MCF 10A (cell line): ENCODE measurements around the gene ACSL4. TPM values are rescaled to one million over a fixed set of nuclear protein-coding genes. Genes with fewer than 3 reads are reported as not detected.

Experiments used
- BruUV-seq: library from RNA; stranded (reverse); fragments of 400-500 nt; replicated peaks from 2 replicates; lab custom pipeline; 2021; lab: Mats Ljungman, UMichigan
- CTCF ChIA-PET: fragments of 300-600 bp; sonication (Branson Sonifier 250); formaldehyde crosslinking; extraction: SDS; loops from one replicate; lab custom pipeline; 2021; ENCODE audit warnings: antibody characterized with exemption, inconsistent platforms; lab: Yijun Ruan, JAX
- POLR2A ChIA-PET: fragments of 300-600, 350-650 bp; sonication (Branson Sonifier 250); formaldehyde crosslinking; extraction: SDS; loops from one replicate; lab custom pipeline; 2020; ENCODE audit warnings: antibody characterized with exemption, inconsistent platforms; lab: Yijun Ruan, JAX
- DNase-seq: peaks from one replicate; pipeline ENCODE4 v3.0.0-alpha.2; 2018; ENCODE audit not compliant: unreplicated experiment
- H3K27ac Mint-ChIP-seq: one replicate; pipeline ENCODE4 v1.8.0; 2022; ENCODE audit warnings: mild to moderate bottlenecking, low read depth, mixed read lengths; ENCODE audit not compliant: unreplicated experiment
- H3K27me3 Mint-ChIP-seq: one replicate; pipeline ENCODE4 v1.8.0; 2022; ENCODE audit warnings: mixed read lengths; ENCODE audit not compliant: insufficient read depth, unreplicated experiment
- H3K36me3 Mint-ChIP-seq: one replicate; pipeline ENCODE4 v1.8.0; 2022; ENCODE audit warnings: mild to moderate bottlenecking, moderate library complexity, mixed read lengths; ENCODE audit not compliant: insufficient read depth, unreplicated experiment
- H3K4me1 Mint-ChIP-seq: one replicate; pipeline ENCODE4 v1.8.0; 2022; ENCODE audit warnings: mixed read lengths; ENCODE audit not compliant: insufficient read depth, unreplicated experiment
- H3K4me3 Mint-ChIP-seq: one replicate; pipeline ENCODE4 v1.8.0; 2022; ENCODE audit warnings: mild to moderate bottlenecking, moderate library complexity, mixed read lengths; ENCODE audit not compliant: unreplicated experiment
- H3K9me3 Mint-ChIP-seq: one replicate; pipeline ENCODE4 v1.8.0; 2022; ENCODE audit warnings: mixed read lengths; ENCODE audit not compliant: unreplicated experiment
- CTCF ChIP-seq: fragments of 200-600 bp; IDR thresholded peaks from one replicate; pipeline ENCODE4 v1.8.0; 2022; ENCODE audit warnings: antibody characterized with exemption, mild to moderate bottlenecking; ENCODE audit not compliant: unreplicated experiment
- intact Hi-C: fragments of 100-400 bp; cut with micrococcal nuclease; formaldehyde crosslinking; loops from 2 replicates; pipeline ENCODE4 v1.14.1; 2022
- total RNA-seq: library from RNA; stranded (reverse); gene quantifications from 2 replicates; pipeline ENCODE4 v1.2.3, GENCODE V29; 2022

Gene ACSL4
- total RNA-seq, 1 experiment from 2014 or later: 70.1 TPM

DNA sequence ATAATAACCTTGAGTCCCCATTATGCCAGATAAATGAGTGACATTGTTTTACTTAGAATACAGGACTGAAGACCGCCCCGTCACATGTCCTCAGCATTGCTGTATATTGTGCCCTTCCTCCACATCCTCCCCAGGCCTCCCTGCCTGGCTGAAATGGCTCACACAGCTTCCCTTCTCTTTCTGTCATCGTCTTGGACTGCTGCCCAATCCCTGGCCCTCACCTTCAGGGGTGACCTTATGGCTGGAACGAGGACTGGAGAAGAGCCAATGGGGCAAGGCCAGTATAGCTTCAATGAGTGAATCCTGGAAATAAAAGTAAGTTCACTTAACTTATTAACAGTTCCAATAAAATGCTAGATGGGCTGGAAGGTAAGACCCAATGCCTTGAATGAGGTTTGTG lies 110.8 kb downstream of the ACSL4 start:
- no peak for DNase-seq
- BruUV-seq: no TSS peak
- CTCF ChIA-PET: interaction anchor here (0.8 to 1.1 kb wide), 2 partner anchors 10 to 12 kb away, joined by 3 read pairs; no protein-coding TSS in a partner anchor

GRCh38 chrX:109619771-109620170 lies 113.3 kb downstream of the ACSL4 start:
- Mint-ChIP-seq H3K4me1 (no peaks in the 10 kb centered on the region), H3K4me3 (no peak overlapping the region), H3K27me3 (peaks cover 27% of the 10 kb centered on the region), H3K27ac (no peak overlapping the region), H3K36me3 (peaks cover 6% of the 10 kb centered on the region), H3K9me3 (no peaks in the 10 kb centered on the region)
- CTCF ChIA-PET: interaction anchor here (0.6 kb wide), 1 partner anchor 134 kb away, joined by 3 read pairs; no protein-coding TSS in a partner anchor
- DNase-seq: no peak
- BruUV-seq: no TSS peak
- intact Hi-C loops: no loop called here
- TF ChIP-seq CTCF: no peak
- POLR2A ChIA-PET: no interaction called here

More for the DNA sequence above, 110.8 kb downstream of the ACSL4 start:
- POLR2A ChIA-PET: no interaction called here
- intact Hi-C loops: no loop called here
- no peaks in the 10 kb centered on the region for H3K4me1 Mint-ChIP-seq
- H3K4me3 Mint-ChIP-seq: no peak overlapping the region
- H3K27me3 Mint-ChIP-seq: peaks cover 30% of the 10 kb centered on the region
- no peaks in the 10 kb centered on the region for H3K9me3 Mint-ChIP-seq
- peaks cover 6% of the 10 kb centered on the region for H3K36me3 Mint-ChIP-seq
- H3K27ac Mint-ChIP-seq: no peak overlapping the region
- no peak for TF ChIP-seq CTCF

DNA sequence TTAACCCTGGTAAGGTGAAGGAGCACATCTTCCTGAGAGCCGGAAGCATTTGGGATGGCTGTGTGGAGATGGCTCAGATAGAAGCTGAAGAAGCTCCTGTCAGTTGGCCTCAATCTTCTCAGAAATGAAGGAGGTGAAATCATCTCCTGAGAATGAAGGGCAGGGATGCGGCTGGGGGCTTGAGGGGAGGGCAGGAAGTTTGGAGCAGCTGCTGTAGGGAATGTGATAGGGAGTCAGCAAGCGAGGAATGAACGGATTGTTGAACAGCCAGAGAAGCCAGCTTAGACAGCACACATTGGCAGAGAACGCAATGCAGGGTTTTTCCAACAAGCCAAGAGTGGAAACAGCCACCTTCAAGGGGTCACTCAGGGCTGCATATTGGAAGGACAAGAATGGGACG lies 118.1 kb downstream of the ACSL4 start:
- Mint-ChIP-seq H3K36me3 (no peaks in the 10 kb centered on the region), H3K9me3 (no peaks in the 10 kb centered on the region), H3K4me1 (no peaks in the 10 kb centered on the region), H3K4me3 (no peak overlapping the region), H3K27ac (no peak overlapping the region), H3K27me3 (peaks cover 16% of the 10 kb centered on the region)
- POLR2A ChIA-PET: no interaction called here
- intact Hi-C loops: no loop called here
- BruUV-seq: no TSS peak
- CTCF ChIA-PET: interaction anchor here (0.6 to 0.9 kb wide), 2 partner anchors 25 to 277 kb away, joined by 3 read pairs; no protein-coding TSS in a partner anchor
- TF ChIP-seq CTCF: no peak
- no peak for DNase-seq

DNA sequence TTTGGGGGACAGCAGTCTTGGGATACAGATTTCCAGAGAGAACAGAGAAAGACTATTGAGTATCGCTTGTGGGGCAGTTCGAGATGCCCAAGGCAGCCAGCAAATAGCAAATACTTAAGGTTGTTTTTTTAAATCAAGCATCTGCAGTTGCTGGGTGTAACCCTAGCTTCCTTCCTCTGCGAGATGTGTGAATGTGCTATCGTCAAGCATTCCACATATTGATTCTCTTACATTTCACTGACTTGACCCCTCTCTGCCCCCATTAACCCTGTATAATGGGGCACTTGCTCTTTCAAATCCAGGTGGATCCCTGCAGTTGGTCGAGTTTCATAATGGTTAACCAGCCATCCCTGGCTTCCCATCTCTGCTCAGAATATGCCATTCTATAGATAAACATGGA lies 131.6 kb downstream of the ACSL4 start:
- H3K4me1 Mint-ChIP-seq: no peaks in the 10 kb centered on the region
- no peak overlapping the region for H3K4me3 Mint-ChIP-seq
- TF ChIP-seq CTCF: no peak
- peaks cover 20% of the 10 kb centered on the region for H3K9me3 Mint-ChIP-seq
- ChIA-PET POLR2A (no interaction called here), CTCF (no interaction called here)
- BruUV-seq: no TSS peak
- H3K27ac Mint-ChIP-seq: no peak overlapping the region
- DNase-seq: no peak
- peaks cover 82% of the 10 kb centered on the region for H3K27me3 Mint-ChIP-seq
- H3K36me3 Mint-ChIP-seq: peaks cover 9% of the 10 kb centered on the region
- intact Hi-C loops: no loop called here
